ENCODE measurements around the gene NRXN2.

NRXN2 gene

DNA sequence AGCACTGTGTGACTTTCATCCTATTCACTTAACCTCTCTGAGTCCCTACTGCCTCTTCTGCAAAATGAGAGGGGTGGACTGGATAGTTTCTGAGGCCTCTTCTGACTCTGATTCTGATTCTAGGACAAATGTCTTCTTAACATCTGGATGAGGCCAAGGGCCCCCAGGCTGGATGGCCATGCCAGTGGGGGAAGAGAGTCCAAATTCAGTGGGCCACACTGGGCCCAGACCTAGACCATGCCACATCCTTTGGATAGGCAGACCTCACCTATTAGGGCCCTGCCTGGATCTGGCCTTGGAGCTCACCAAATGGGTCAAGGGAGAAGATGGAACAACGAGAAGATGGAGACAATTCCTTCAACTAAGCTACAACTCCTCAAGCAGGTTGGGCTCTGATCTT is 24.6 kb downstream of the NRXN2 start:
- no peak for DNase-seq (ENCODE audit: low read depth in 2 of 2)

DNA sequence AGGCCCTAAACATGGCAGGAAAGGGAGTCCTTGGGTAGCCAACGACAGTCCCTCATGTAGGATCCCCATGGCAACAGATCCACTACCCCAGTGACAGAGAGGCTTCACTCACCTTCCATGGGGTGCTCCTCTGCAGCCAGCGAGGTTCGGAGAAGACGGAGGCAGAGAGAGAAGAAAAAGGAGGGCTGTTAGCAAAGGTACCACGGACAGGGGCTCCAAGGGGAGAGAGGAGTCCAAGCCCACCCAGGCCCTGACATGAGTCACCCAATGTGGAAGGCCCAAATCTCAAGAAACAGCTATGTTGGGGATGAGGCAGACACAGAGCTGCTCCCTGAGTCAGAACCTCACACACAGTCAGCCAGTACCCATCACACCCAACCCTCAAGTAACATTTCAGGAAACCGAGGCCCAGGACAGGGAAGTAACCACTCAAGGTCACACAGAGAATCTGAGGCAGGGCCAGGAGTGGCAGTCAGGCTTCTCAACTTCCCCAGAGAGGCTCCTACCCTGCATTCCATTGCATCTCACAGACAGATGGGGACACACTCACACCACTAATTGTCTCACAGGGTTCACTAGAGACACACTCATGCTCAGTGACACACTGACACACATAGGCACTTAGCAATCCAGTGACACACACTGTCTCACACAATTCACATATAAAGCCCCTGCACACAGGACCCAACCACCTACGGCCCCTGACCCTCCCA is 25.2 kb downstream of the NRXN2 start:
- no peak for DNase-seq (ENCODE audit: low read depth in 2 of 2)

DNA sequence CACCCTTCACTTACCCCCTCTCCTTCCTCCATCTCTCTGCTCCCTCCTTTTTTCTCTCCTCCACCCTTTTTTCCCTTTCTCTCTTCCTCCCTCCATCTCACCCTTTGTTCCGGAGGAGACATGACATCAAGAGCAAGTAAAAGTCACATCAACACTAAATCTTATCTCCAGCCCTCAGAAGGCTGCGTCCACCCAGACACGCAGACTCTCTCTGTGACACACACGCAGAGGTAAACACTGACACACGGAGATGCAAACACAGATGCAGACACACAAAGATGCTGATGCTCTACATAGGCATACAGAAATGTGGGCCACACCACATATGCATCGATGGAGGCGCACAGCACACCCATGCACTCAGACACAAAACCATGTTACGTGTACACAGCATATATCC is 27.0 kb downstream of the NRXN2 start:
- no peak for DNase-seq (ENCODE audit: low read depth in 2 of 2)

DNA sequence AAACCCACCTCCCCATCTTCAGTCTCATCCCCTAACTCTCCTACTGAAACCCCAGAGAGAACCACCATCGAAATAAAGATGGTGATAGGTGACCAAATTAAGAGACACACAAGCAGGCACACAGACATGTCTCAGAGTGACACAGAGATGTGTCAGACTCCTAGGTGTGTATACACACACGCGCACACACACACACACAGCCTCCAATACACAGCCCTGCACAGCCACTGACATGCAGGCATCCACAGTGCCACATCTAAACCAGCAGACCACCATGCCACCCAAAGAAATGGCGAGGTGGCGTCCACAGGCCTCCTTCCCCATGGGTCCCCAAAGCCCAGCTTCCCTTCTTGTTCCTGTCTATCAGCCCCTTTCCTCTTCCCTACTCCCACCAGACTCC is 27.4 kb downstream of the NRXN2 start:
- no peak for DNase-seq (ENCODE audit: low read depth in 2 of 2)

DNA sequence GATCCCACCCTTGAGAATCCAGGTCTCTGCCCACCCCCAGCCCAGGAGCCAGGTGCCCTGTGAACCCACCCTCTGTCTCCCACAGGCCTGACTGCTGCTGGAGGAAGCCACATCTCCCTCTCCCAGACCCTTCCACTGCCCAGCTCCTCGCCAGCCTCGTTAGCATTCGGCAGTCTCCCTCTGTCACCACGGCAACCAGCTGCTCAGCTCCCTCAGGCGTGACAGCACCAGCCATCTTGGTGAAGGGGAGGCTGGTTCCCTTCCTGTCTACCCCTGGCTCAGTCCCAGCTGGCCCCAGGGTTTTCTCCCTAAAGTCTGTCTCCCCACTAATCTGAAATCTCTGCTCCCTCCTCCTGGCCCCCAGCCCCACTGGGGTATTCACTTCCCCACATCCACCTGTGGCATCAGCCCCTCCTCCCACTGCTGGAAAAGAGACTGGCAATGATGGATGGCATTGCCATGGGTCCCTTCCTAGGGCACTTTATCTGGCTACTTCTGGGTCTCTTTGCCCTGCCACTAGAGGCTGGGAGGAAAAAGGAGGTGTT is 28.1 kb downstream of the NRXN2 start:
- no peak for DNase-seq (ENCODE audit: low read depth in 2 of 2)

DNA sequence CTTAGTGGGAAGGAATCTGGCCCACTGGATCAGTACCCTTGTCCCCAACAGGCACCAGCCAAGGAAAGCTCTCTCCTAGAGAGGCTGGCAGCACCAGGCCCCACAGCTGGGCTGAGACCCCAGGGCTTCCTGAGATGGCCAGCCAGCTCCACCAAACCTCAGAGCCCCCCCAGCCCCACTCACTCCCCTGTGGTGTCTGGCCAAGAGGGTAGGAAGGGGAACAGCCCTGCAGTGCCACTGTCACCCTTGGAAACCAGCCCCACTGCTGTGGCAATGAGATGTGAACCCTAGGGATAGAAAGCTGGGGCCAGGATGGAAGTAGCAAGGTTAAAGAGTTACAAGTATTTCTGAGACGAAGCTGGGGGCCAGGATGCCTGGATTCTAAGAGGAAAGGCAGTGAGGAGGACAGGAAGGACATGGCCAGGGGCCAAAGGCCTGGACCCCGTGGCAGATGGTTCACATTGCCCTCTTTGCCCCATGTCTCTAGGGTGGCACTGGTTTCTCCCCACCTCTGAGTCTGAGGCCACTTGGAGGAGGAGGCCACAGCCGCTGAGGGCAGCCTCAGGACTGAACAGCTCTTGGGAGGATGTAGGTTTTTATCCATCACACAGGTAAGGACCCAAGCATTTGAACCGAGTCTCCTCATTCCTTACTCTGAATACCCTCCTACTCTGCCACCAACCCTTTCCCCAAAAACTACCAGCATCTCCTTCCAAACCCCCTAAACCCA is 28.8 kb downstream of the NRXN2 start:
- no peak for DNase-seq (ENCODE audit: low read depth in 2 of 2)

DNA sequence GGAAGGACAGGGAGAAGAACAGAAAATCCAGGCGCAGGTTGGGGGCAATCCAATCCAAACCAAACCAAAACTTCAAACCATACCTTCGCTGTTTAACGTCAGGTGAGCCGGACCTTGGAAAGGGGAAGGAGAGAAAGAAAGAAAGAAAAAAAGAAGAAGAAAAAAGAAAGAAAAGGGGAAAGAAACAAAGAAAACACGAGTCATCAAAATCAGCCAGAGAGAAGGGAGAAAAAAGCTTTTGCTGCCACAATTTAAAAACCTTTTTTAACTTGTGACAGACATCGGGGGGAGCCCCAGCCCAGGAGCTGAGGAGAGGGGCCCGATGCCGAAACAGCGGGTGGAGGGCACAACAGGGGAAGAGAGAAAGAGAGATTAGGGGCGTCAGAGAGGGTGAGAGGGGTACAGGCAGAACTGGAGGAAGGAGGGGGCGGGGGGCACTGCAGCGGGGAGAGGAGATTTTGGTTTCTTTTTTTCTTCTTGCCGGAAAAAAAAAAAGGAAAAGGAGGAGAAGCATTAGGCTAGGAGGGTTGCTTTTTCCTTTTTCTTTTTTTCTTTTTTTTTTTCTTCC is 30.1 kb downstream of the NRXN2 start:
- DNase-seq (ENCODE audit: low read depth in 2 of 2), result no peak

DNA sequence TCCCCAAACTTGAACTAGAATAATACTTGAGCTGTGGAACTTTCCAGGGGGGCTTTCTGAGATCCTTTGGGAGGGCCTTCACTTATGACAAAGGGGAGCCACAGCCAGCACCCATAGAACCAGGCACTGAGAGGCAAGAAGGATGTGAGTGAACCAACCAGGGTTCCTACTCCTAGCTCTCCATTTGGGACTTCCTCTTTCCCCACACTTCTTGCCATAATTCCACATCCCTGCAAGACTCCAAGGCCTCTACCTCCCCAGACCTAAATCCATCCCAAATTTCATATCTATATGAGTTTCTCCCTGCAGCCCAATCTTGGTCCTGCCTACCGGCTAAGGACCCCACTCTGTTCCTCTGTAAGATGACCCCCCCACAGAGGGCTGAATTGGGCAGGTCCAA is 31.5 kb downstream of the NRXN2 start:
- DNase-seq (ENCODE audit: low read depth in 2 of 2), result no peak

DNA sequence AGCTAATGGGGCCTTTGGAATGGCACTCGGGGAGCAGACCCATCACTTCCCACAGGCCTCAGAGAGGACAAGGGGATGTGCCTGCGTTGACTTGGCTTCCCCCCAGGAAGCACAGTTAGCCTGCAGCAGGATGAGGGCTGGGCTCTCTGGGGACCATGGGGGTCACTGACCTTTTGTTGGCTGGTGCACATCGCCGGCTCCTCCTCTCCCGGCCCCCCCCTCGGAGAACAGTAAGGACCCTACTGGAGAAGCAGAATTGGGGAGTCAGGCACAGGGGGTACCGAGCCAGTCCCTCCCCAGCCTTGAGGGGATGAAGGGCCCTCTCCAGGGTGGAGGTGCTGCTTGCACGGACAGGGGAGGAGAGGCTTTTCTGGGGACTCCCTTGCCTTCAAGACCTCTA is 32.8 kb downstream of the NRXN2 start:
- DNase-seq (ENCODE audit: low read depth in 2 of 2), result no peak

DNA sequence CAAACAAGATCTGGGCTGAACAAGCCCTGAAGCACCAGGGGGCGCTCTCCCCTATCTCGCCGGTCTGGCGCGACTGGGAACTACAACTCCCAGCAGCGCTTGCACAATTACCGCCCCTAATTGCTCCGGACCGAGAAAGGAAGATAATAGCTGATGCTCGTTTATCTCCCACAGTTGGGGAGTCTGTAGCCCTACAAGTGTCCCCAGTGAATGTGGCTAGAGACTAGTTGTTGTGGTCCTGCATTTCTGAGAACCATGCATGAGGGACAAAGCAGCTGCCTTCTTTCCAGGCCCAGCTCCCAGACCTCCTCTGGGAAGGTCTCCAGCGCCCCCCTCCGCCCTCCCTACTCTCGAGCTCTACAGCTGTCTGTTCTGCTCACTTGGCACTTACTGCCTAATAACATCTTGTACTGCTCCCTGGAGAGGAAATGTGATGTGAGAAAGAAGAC is 34.4 kb downstream of the NRXN2 start:
- peak; percentile 90 to 91 for DNase-seq (ENCODE audit: low read depth in 2 of 2)

DNA sequence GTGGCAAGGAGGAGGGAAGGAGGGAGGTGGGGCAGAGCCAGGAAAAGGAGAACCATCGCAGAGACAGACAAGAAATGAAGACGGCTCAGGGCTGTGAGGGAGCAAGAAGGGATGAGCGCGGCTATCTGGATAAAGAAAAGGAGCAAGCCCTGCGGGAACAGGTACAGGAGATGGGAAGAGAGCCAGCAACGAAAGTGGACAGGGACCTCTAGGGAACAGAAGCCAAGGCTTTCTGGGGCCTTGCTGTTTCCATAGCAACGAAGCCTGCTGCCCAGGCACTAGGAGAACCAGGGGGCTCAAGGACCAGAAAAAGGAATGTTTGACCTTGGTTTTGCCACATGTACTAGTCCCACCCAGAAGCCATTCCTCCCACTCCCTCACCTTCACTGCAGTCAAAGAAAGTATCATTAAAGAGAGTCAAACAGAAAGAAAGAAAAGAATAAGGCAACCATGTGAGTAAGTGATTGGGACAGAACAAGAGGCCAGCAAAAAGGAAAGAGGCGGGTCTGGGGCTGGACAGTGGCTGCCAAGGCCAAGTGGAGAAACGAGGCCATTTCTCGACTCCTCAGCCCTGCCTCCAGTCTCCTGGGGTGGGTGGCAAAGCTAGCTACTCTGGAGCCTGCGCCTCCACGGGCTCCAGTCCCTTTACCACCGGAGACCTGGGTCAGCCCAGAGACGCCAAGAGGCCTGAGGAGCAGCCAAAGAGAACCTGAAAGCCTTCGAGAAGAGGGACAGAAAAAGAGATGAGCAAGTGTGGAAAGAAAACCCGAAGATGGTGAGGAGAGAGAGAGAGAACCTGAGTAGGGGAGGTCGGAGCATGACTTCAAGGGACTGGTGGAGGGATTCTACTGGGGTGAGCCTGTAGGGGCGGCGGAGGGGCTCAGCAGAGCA is 35.1 kb downstream of the NRXN2 start:
- DNase-seq (ENCODE audit: low read depth in 2 of 2), result no peak

DNA sequence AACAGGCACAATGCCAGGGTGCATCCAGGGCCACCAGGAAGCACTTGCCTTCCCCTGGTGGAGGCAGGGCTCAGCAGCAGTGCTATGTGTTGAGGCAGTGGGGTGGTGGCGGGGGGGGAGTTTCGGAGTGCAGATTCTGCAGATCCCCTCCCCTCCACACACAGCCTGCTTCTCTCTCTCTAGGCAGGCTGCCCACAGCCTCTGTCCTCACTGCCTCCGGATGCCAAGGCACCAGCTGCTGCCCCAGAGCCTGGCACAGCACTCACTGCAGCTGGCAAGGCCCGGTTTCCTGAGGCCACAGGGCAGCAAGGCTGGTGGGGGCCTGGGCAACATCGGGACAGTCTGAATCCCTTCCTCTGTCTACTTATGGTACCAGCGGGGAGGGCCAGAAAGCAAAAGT is 35.8 kb downstream of the NRXN2 start:
- no peak for DNase-seq (ENCODE audit: low read depth in 2 of 2)

DNA sequence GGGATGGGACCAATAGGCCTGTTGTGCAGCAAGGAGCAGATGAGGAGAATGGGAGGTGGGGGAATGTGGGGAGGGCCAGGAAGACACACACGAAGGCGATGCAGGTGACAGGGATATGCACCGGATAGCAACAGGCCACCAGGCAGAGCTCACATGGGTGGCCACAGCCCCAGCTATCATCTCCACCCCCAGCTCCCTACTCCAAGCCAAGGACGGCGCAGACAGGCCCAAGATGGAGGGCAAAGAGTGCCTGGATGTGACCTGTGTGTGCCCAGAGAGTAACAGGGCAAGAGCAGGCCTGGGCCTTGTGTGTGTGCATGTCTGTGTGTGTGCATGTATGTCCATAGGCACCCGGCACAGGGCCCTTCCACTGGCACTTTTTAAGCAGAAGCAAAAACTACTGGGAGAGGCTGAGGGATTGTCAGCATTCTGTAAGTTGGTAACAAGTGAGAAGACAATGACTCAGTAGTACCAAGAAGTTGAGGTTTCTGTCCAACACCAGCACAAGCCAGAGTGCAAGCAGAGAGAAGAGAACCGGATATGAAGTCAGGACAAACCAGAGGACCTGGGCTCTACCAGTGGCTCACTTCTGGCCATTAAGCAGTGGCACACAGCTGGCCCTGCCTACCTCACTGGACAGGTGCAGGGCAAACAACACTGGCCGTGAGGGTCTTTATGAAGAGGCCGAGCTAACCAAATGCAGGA is 36.4 kb downstream of the NRXN2 start:
- no peak for DNase-seq (ENCODE audit: low read depth in 2 of 2)

DNA sequence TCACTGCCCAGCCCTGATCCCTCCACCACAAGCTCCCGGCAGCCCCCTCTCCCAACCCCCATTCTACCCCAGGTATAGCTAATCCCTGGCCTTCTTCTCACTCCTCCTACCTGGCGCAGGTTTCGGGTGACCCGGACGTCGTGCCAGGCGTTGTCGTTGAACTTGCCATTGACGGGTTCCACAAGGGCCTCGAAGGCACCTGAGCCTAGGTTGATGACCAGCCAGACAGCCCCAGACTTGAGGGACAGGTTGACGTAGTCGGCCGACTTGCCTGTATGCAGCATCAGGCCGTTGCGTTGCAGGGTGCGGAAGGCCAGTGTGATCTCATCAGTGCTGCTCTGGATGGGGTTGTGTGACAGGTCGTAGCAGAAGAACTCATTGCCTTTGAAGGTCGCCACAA is 37.5 kb downstream of the NRXN2 start:
- DNase-seq (ENCODE audit: low read depth in 2 of 2), result no peak

DNA sequence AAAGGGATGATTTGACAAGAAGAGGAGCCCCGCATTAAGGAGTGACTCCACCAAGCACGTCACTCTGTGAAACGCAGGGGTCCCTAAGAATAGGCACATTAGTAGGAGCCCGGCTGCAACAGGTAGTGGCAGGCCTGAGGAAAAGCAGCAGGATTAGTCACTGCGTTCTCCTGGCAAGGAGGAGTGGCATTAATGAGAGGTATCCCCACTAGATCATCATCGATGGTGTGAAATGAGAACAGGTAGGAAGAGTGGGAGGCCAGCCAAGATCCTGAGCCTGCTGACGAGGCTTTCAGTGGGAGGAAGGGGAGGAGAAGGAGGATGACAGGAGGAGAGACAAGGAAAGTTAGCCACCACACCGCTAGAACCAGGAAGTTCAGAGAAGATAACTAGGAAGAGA is 38.6 kb downstream of the NRXN2 start:
- DNase-seq (ENCODE audit: low read depth in 2 of 2), result no peak

DNA sequence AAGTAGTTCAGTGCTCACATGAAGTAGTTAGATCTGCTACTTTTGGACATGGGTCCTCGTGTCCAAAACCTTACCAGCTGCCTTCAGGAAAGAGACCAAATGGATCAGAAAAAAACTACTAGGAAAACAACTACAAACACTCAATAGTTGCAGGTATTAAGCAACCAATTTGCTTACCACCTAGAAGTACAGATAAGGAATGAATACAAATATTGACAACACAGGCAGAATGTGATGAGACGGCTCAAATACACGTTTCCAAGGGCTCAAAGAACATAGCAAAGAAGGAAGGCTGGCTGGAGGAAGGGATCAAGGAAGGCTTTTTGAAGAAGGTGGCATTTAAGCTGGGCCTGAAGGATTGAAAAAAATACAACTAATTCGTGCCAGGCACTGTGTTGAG is 41.8 kb downstream of the NRXN2 start:
- no peak for DNase-seq (ENCODE audit: low read depth in 2 of 2)

DNA sequence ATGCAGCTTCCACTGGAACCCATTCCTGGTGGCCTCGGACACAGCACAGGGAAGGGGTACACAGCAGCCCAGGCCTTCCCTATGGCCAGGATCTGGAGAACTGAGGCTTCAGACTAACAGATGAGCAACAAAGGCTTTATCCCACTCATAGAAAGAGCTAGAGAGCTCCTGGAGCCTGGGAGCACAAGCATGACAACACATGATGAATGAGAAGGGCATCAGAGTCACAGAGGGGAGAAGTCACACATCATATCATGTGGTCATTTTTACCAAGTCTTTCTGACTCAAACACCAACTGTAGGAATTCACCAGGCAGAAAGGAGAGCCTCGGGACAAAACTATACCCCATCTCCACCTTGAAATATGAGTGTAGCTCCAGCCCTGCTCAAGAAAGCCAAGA is 43.2 kb downstream of the NRXN2 start:
- no peak for DNase-seq (ENCODE audit: low read depth in 2 of 2)

DNA sequence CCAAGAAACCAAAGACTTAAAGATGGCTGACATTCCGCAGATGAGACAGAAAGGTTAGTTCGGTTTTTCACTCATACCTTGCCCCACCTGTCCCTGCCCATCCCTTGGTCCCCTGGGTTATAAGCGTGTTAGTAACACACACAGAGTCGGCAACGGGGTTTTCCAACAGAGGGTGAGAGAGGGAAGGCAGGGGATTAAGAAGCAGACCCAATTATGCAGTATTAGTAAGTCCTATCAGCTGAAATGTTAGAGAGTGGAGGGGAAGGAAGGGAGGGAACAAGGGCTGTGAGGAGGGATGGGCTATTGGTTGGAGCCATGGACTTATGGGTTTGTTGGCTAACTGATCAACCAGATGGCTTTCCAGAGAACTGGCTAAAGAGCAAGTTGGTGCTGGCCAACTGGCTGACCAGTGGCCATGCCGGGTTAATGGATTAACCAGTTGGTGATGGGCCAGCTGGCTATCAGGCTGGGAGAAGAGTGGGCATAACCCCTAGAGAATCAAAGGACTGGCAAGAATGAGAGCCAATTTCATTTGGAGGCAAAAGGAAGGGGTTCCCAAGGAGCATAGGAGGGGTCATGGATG is 45.5 kb downstream of the NRXN2 start:
- DNase-seq (ENCODE audit: low read depth in 2 of 2), result no peak

DNA sequence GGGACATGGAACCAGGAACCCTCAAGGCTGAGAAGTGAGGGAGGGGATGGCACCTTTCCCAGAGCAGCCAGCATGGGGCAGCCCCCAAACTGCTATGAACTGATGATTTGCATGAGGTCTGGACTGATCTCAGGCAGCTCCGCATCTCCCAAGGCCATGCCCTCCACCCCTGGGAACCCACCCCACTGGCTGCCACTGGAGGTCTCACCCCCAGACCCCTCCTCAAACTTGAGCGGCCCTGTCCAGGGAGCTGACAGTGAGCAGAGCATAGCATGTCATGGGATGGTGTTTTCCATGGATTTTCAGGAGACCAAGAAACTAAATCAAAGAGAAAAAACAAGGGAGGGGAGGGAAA is 46.8 kb downstream of the NRXN2 start:
- DNase-seq (ENCODE audit: low read depth in 2 of 2), result no peak

DNA sequence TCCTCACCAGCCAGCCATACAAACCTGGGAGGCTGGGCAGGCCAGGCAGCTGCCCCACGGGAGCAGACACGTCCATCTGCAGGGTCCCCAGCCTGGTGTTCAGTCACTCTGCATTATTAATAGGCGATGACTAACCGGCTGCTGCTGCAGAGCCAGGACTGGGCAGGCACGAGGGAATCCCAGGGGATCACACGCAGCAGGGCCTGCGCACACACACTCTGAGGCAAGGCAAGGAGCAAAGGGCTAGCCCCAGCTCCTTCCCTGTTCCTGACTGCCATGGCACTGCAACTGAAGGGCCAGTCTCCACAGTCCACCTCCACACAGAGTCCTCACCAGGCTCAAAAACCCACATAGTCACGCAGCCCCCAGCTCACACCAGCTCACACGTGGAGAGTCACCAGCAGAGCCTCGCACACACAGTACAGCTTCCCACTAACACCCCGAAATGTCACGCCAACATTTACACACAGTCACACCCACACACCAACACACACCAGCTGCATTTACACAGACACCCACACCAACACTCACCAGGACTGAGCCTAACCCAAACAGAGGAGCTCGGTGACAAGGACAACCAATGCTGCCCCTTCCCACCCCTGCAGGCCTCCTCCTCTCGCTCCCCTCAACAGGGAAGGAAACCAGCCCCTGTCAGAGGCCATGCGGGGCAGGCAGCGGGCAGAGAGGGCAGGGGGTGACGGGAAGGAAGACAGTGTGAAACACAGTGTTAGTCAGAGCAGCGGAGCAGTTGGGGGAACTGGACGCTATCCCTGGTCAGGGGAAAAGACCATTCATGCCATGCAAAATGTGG is 47.3 kb downstream of the NRXN2 start:
- DNase-seq (ENCODE audit: low read depth in 2 of 2), result no peak
